Measurements from ENCODE around the gene CLIC3. TPM values are rescaled to one million over a fixed set of nuclear protein-coding genes. Genes with fewer than 3 reads are reported as not detected.

Gene CLIC3
- total RNA-seq, 1 donor from 2014 or later, result 0.39 TPM

DNA sequence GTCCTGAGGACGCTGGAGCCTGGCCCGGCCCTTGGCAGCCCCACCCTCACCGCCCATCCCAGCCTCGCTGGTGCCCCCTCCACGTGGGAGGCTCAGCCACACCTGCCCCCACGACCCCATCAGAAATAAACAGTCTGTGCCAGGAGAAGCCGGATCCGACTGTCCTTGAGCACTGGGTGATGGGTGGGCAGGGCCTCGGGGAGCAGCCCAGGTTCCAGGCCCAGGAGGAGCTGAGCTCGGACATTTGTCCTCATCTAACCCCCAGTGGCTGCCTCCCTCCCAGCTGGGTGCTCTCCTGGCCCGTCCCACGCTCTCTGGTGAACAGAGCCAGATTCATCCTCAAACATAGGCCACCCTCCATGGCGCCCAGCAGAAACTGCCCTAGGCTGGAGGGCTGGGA, 23.6 kb downstream of the CLIC3 start:
- Mint-ChIP-seq H3K9me3 (ENCODE audit: unreplicated experiment) (no peaks in the 10 kb centered on the region), H3K36me3 (ENCODE audit: low read depth, unreplicated experiment) (no peaks in the 10 kb centered on the region), H3K4me1 (ENCODE audit: low read depth, unreplicated experiment) (no peaks in the 10 kb centered on the region), H3K27me3 (ENCODE audit: low read depth, unreplicated experiment) (peaks cover 6% of the 10 kb centered on the region), H3K4me3 (ENCODE audit: unreplicated experiment) (no peak overlapping the region), H3K27ac (ENCODE audit: unreplicated experiment) (no peak overlapping the region)
- Histone ChIP-seq H3K4me2 (ENCODE audit: low read length) (no peak overlapping the region), H2AFZ (ENCODE audit: low read depth, low read length) (no peak overlapping the region), H4K20me1 (ENCODE audit: insufficient read depth, low read length) (no peaks in the 10 kb centered on the region), H3K4me3 (ENCODE audit: insufficient read depth, low read depth, low read length) (no peak overlapping the region), H3K27me3 (ENCODE audit: insufficient read depth, low read length) (no peaks in the 10 kb centered on the region), H3K79me2 (ENCODE audit: insufficient read depth, low read length) (no peaks in the 10 kb centered on the region), H3K9ac (ENCODE audit: low read length) (no peak overlapping the region), H3K36me3 (ENCODE audit: insufficient read depth, low read length) (no peaks in the 10 kb centered on the region), H3K9me3 (ENCODE audit: insufficient read depth, low read depth, low read length) (no peaks in the 10 kb centered on the region), H3K27ac (ENCODE audit: low read depth, low read length) (no peak overlapping the region), H3K4me1 (ENCODE audit: insufficient read depth, low read length) (peaks cover 4% of the 10 kb centered on the region)
- TF ChIP-seq EZH2 (IDR thresholded peaks at IDR 0.05; ENCODE audit: insufficient read depth, low read length), result no peak
- TF ChIP-seq, protein P1, sequence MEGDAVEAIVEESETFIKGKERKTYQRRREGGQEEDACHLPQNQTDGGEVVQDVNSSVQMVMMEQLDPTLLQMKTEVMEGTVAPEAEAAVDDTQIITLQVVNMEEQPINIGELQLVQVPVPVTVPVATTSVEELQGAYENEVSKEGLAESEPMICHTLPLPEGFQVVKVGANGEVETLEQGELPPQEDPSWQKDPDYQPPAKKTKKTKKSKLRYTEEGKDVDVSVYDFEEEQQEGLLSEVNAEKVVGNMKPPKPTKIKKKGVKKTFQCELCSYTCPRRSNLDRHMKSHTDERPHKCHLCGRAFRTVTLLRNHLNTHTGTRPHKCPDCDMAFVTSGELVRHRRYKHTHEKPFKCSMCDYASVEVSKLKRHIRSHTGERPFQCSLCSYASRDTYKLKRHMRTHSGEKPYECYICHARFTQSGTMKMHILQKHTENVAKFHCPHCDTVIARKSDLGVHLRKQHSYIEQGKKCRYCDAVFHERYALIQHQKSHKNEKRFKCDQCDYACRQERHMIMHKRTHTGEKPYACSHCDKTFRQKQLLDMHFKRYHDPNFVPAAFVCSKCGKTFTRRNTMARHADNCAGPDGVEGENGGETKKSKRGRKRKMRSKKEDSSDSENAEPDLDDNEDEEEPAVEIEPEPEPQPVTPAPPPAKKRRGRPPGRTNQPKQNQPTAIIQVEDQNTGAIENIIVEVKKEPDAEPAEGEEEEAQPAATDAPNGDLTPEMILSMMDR (IDR thresholded peaks at IDR 0.05; ENCODE audit: insufficient read depth, low read depth, low read length), result no peak
- DNase-seq (ENCODE audit: low read depth) (no peak), FAIRE-seq (no peak)

GRCh38 chr9:136972335-136972734, 24.0 kb downstream of the CLIC3 start:
- Histone ChIP-seq H3K27ac (ENCODE audit: low read depth, low read length) (no peak overlapping the region), H2AFZ (ENCODE audit: low read depth, low read length) (no peak overlapping the region), H3K27me3 (ENCODE audit: insufficient read depth, low read length) (no peaks in the 10 kb centered on the region), H3K9me3 (ENCODE audit: insufficient read depth, low read depth, low read length) (no peaks in the 10 kb centered on the region), H3K36me3 (ENCODE audit: insufficient read depth, low read length) (no peaks in the 10 kb centered on the region), H3K9ac (ENCODE audit: low read length) (no peak overlapping the region), H3K4me2 (ENCODE audit: low read length) (no peak overlapping the region), H4K20me1 (ENCODE audit: insufficient read depth, low read length) (no peaks in the 10 kb centered on the region), H3K4me3 (ENCODE audit: insufficient read depth, low read depth, low read length) (no peak overlapping the region), H3K4me1 (ENCODE audit: insufficient read depth, low read length) (no peaks in the 10 kb centered on the region), H3K79me2 (ENCODE audit: insufficient read depth, low read length) (no peaks in the 10 kb centered on the region)
- no peaks in the 10 kb centered on the region for H3K4me1 Mint-ChIP-seq (ENCODE audit: low read depth, unreplicated experiment)
- DNase-seq (ENCODE audit: low read depth) (no peak), FAIRE-seq (no peak)
- no peak for TF ChIP-seq EZH2 (IDR thresholded peaks at IDR 0.05; ENCODE audit: insufficient read depth, low read length)
- TF ChIP-seq, protein P1 (IDR thresholded peaks at IDR 0.05; ENCODE audit: insufficient read depth, low read depth, low read length), result no peak
- H3K36me3 Mint-ChIP-seq (ENCODE audit: low read depth, unreplicated experiment), result no peaks in the 10 kb centered on the region
- no peak overlapping the region for H3K4me3 Mint-ChIP-seq (ENCODE audit: unreplicated experiment)
- H3K27me3 Mint-ChIP-seq (ENCODE audit: low read depth, unreplicated experiment), result peaks cover 6% of the 10 kb centered on the region
- H3K27ac Mint-ChIP-seq (ENCODE audit: unreplicated experiment), result no peak overlapping the region
- H3K9me3 Mint-ChIP-seq (ENCODE audit: unreplicated experiment), result no peaks in the 10 kb centered on the region

GRCh38 chr9:136971746-136972145, 24.6 kb downstream of the CLIC3 start:
- no peak for TF ChIP-seq EZH2 (IDR thresholded peaks at IDR 0.05; ENCODE audit: insufficient read depth, low read length)
- TF ChIP-seq, protein P1 (IDR thresholded peaks at IDR 0.05; ENCODE audit: insufficient read depth, low read depth, low read length), result no peak

More at GRCh38 chr9:136971746-136972145, 24.6 kb downstream of the CLIC3 start:
- Histone ChIP-seq H3K9me3 (ENCODE audit: insufficient read depth, low read depth, low read length) (no peaks in the 10 kb centered on the region), H3K27me3 (ENCODE audit: insufficient read depth, low read length) (no peaks in the 10 kb centered on the region), H3K36me3 (ENCODE audit: insufficient read depth, low read length) (no peaks in the 10 kb centered on the region), H3K79me2 (ENCODE audit: insufficient read depth, low read length) (no peaks in the 10 kb centered on the region), H3K27ac (ENCODE audit: low read depth, low read length) (no peak overlapping the region), H3K9ac (ENCODE audit: low read length) (no peak overlapping the region), H3K4me3 (ENCODE audit: insufficient read depth, low read depth, low read length) (no peak overlapping the region), H3K4me2 (ENCODE audit: low read length) (no peak overlapping the region), H4K20me1 (ENCODE audit: insufficient read depth, low read length) (no peaks in the 10 kb centered on the region), H2AFZ (ENCODE audit: low read depth, low read length) (no peak overlapping the region), H3K4me1 (ENCODE audit: insufficient read depth, low read length) (no peaks in the 10 kb centered on the region)
- Mint-ChIP-seq H3K27me3 (ENCODE audit: low read depth, unreplicated experiment) (peaks cover 6% of the 10 kb centered on the region), H3K9me3 (ENCODE audit: unreplicated experiment) (no peaks in the 10 kb centered on the region), H3K27ac (ENCODE audit: unreplicated experiment) (no peak overlapping the region), H3K4me3 (ENCODE audit: unreplicated experiment) (no peak overlapping the region), H3K4me1 (ENCODE audit: low read depth, unreplicated experiment) (no peaks in the 10 kb centered on the region), H3K36me3 (ENCODE audit: low read depth, unreplicated experiment) (no peaks in the 10 kb centered on the region)
- no peak for FAIRE-seq
- no peak for DNase-seq (ENCODE audit: low read depth)
